ENCODE data around the gene SPNS2.

DNA sequence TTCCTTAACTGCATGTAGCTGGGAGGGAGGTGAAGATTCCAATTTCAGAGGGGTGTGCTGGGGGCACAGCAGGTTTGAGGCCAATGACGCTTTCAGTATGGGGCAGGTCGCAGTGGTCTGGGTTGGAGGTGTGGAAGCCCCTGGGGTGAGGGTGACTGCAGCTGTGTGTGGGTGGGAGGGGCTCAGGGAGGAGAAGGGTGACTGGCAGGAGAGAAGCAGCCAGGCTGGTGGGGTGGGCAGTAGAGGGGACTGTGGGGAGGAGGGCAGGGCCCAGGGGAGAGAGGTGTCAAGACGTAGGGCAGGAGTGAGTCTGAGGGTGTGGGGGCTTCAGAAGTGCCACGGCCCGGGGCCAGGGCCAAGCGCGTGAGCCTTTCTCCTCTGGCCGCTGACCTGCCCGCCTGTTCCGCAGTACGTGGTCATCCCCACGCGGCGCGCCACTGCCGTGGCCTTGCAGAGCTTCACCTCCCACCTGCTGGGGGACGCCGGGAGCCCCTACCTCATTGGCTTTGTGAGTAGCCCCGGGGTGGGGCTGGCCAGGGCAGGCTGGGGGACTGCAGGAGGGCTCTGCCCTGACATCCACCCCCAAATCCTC is 37.1 kb downstream of the SPNS2 start:
- TF ChIP-seq, protein P1, sequence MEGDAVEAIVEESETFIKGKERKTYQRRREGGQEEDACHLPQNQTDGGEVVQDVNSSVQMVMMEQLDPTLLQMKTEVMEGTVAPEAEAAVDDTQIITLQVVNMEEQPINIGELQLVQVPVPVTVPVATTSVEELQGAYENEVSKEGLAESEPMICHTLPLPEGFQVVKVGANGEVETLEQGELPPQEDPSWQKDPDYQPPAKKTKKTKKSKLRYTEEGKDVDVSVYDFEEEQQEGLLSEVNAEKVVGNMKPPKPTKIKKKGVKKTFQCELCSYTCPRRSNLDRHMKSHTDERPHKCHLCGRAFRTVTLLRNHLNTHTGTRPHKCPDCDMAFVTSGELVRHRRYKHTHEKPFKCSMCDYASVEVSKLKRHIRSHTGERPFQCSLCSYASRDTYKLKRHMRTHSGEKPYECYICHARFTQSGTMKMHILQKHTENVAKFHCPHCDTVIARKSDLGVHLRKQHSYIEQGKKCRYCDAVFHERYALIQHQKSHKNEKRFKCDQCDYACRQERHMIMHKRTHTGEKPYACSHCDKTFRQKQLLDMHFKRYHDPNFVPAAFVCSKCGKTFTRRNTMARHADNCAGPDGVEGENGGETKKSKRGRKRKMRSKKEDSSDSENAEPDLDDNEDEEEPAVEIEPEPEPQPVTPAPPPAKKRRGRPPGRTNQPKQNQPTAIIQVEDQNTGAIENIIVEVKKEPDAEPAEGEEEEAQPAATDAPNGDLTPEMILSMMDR (IDR thresholded peaks at IDR 0.05) = no peak
- no peak for TF ChIP-seq EP300 (IDR thresholded peaks at IDR 0.05)
- no peak for TF ChIP-seq POLR2A (IDR thresholded peaks at IDR 0.05)
